SK-N-MC (cell line): Measurements from ENCODE around the gene STARD4.

ENCODE experiments used
- DNase-seq: peaks from one replicate; pipeline ENCODE4 v3.0.0-alpha.2; 2011; ENCODE audit warnings: low read depth, low spot score
- H3K27ac ChIP-seq: fragments of 200-600 bp; sonication (generic); 2 replicates; pipeline ENCODE4 v1.5.1; 2016; ENCODE audit warnings: mixed run types
- H3K36me3 ChIP-seq: fragments of 200-600 bp; sonication (generic); 2 replicates; pipeline ENCODE4 v1.6.1; 2017; ENCODE audit warnings: antibody characterized with exemption, low read length, mixed read lengths; ENCODE audit not compliant: insufficient read depth
- H3K4me3 ChIP-seq: fragments of 200-600 bp; sonication (generic); 2 replicates; pipeline ENCODE4 v1.5.1; 2016
- H3K9ac ChIP-seq: fragments of 200-600 bp; sonication (generic); 2 replicates; pipeline ENCODE4 v1.8.0; 2017; ENCODE audit warnings: mixed run types, mixed read lengths; ENCODE audit not compliant: insufficient read length
- H3K9me3 ChIP-seq: fragments of 200-600 bp; sonication (generic); 2 replicates; pipeline ENCODE4 v1.6.1; 2017; ENCODE audit warnings: low read depth, mild to moderate bottlenecking, antibody characterized with exemption, low read length, moderate library complexity, mixed read lengths
- EZH2 ChIP-seq: fragments of 200-600 bp; sonication (generic); IDR thresholded peaks from one replicate; pipeline ENCODE4 v1.6.1; 2017; ENCODE audit warnings: antibody characterized with exemption
- FOXP2 ChIP-seq: optimal IDR thresholded peaks from 2 replicates; pipeline ENCODE3; 2011; ENCODE audit warnings: mild to moderate bottlenecking, moderate library complexity; ENCODE audit not compliant: insufficient read depth; ENCODE audit errors: extremely low read length, control extremely low read depth
- POLR2AphosphoS5 ChIP-seq: IDR thresholded peaks from 2 replicates; pipeline ENCODE4 v1.6.1; 2012; ENCODE audit warnings: mild to moderate bottlenecking, low read depth, low read length, borderline replicate concordance

Gene STARD4

DNA sequence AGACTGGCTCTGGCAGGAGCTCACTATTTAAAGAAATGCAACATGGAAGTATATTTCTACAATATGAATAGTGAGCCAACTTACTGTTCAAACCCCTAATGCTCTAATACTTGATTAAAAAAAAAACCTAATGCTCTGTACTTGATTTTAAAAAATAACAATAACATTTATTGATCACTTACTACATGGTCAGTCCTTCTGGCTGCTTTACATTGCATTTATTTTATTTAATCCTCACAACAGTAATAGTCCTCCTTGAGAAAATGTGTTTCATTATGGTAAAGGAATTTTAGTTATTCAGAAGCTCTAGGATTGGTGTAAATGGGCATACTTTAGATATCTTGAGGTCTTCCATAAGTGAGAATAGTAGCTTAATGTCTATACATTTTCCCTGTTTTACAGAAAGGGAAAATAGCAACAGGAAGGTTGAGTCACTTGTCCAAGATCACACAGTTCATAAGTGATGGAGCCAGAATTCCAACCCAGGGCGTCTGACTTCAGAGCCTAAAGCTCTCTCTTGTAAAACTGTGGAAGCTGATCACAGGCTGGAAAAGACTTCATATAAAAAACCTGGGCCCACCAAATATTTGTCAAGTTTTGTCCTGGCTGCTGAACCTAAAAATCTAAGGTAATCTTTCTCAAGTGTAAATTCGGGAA, 1.0 kb downstream of the STARD4 start:
- no peak for TF ChIP-seq POLR2AphosphoS5
- no peak for TF ChIP-seq FOXP2
- no peak for TF ChIP-seq EZH2
- Histone ChIP-seq H3K9ac (peak overlapping the region; percentile 82), H3K36me3 (no peaks in the 10 kb centered on the region), H3K9me3 (no peaks in the 10 kb centered on the region), H3K27ac (no peak overlapping the region), H3K4me3 (peak overlapping the region; percentile 97)
- DNase-seq: no peak

DNA sequence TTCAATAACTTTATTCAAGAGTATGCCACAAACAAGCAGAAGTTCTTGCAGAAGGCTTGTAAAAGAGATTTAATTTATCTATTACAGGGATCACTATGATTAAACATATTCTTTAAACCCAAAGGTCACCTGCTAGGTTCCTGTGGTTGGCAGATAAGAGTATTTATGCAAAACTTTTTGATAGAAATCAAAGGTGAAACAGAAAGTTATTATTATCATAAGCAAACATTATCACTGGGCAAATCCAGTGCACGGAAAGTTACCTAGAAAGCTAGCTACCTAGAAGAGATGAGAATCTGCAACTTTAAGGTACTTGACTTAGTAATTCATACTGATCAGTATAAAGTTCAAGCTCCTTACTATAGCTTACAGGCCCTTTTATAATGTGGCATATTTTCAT, 3.2 kb downstream of the STARD4 start:
- TF ChIP-seq POLR2AphosphoS5 (no peak), FOXP2 (no peak), EZH2 (no peak)
- H3K9me3 ChIP-seq: no peaks in the 10 kb centered on the region
- peaks cover 9% of the 10 kb centered on the region; the same call in 1 of the 2 replicates for H3K36me3 ChIP-seq
- no peak for DNase-seq
- no peak overlapping the region for H3K27ac ChIP-seq
- no peak overlapping the region for H3K4me3 ChIP-seq
- H3K9ac ChIP-seq: no peak overlapping the region

DNA sequence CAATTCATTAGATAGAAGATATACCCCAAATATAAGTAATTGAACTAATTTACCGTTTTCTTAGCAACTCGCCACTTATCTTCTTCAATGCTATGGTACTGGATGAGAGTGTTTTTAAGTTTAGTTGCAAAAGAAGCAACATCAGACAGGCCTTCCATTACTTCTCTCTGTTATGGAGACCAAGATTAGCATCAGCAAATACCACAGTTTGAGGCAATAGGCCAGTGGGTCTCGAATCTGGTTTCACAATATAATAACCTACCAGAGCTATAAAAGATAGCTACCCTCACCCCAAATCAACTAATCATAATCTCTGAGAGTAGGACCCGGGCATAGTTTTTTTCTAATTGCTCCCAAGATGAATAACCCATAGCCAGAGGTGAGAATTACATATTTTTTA, 5.1 kb downstream of the STARD4 start:
- TF ChIP-seq EZH2 (no peak), FOXP2 (no peak), POLR2AphosphoS5 (no peak)
- H3K4me3 ChIP-seq: no peak overlapping the region
- peaks cover 9% of the 10 kb centered on the region; the same call in 1 of the 2 replicates for H3K36me3 ChIP-seq
- DNase-seq: no peak
- no peak overlapping the region for H3K27ac ChIP-seq
- no peak overlapping the region for H3K9ac ChIP-seq
- H3K9me3 ChIP-seq: no peaks in the 10 kb centered on the region

DNA sequence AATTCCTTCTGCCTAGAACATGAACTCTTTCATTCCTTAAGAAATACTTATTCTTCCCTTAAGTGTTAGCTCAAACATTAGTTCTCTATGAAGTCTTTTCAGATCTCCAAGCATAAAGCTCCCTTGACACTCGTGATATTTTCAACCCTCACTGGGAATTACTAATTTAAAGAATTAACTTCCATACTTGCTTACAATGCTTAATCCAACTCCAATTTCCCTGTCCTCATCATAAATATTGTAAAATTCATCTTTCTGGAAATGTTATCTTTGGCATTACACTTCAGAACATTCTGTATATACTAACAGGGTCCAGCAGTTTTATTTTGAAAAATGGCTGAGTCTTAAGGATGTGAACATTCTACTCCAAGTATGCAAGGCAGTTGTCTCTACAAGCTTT, 7.2 kb downstream of the STARD4 start:
- no peaks in the 10 kb centered on the region for H3K9me3 ChIP-seq
- H3K4me3 ChIP-seq: no peak overlapping the region
- no peak overlapping the region for H3K9ac ChIP-seq
- no peak for DNase-seq
- TF ChIP-seq FOXP2 (no peak), POLR2AphosphoS5 (no peak), EZH2 (no peak)
- no peak overlapping the region for H3K27ac ChIP-seq
- H3K36me3 ChIP-seq: peaks cover 21% of the 10 kb centered on the region

DNA sequence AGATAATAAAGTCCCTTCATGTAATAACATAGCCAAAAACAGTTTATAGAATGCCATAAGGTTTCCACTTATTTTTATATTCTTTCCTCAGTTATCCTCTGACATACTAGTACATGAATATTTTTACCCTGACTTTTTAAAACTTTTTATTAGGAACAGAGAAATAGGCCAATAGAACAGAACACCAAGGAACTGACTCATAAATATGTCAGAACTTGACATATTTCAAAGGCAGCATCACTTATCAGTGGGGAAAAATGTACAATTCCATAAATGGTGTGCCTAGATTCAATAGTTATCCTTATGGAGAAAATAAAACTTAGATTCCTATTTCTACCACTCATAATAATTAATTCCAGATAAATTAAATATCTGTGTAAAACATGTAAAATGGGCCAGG, 9.4 kb downstream of the STARD4 start:
- Histone ChIP-seq H3K9me3 (no peaks in the 10 kb centered on the region), H3K9ac (no peak overlapping the region), H3K27ac (no peak overlapping the region), H3K36me3 (peaks cover 41% of the 10 kb centered on the region), H3K4me3 (no peak overlapping the region)
- no peak for TF ChIP-seq FOXP2
- DNase-seq: no peak

DNA sequence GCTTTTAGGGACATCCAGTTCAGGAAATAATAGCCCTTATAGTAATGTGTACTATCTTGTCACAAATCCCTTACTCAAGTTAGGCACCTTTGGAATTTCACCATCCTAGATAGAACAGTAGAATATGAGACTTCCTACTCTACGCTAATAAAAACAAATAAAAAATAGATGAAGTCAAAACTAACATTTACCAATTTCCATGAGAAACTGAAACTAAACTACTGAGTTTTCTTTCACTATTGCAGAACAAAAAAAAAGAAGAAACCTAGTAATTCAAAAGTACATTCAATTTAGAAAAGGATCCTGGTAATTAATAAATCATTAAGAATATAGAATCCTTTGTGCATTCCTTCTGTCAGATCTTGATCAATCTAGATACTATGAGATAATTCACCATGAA, 14.0 kb downstream of the STARD4 start:
- no peak for TF ChIP-seq FOXP2
- TF ChIP-seq POLR2AphosphoS5: no peak
- no peak for TF ChIP-seq EZH2
- H3K27ac ChIP-seq: no peak overlapping the region
- peaks cover 41% of the 10 kb centered on the region for H3K36me3 ChIP-seq

DNA sequence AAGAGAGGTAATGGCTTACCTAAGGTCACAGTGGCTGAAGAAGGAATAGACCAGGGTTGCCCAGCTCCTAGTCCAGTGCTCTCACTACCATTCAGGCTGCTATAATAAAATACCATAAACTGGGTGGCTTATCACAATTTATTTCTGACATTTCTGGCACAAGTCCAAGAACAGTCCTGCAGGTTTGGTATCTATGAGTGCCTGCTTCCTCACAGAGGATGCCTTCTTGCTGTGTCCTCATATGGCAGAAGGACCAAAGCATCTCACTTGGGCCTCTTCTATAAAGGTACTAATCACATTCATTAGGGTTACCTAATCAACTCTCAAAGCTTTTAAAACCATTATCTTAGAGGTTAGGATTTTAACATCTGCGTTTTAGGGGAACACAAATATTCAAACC, 17.2 kb downstream of the STARD4 start:
- H3K9ac ChIP-seq: no peak overlapping the region
- H3K27ac ChIP-seq: no peak overlapping the region
- H3K36me3 ChIP-seq: peaks cover 29% of the 10 kb centered on the region
- DNase-seq: no peak
- no peak for TF ChIP-seq POLR2AphosphoS5
- no peak for TF ChIP-seq EZH2
- TF ChIP-seq FOXP2: no peak
- no peaks in the 10 kb centered on the region for H3K9me3 ChIP-seq
- H3K4me3 ChIP-seq: no peak overlapping the region

More for the DNA sequence above, 14.0 kb downstream of the STARD4 start:
- no peak for DNase-seq
- Histone ChIP-seq H3K9ac (no peak overlapping the region), H3K4me3 (no peak overlapping the region), H3K9me3 (no peaks in the 10 kb centered on the region)

DNA sequence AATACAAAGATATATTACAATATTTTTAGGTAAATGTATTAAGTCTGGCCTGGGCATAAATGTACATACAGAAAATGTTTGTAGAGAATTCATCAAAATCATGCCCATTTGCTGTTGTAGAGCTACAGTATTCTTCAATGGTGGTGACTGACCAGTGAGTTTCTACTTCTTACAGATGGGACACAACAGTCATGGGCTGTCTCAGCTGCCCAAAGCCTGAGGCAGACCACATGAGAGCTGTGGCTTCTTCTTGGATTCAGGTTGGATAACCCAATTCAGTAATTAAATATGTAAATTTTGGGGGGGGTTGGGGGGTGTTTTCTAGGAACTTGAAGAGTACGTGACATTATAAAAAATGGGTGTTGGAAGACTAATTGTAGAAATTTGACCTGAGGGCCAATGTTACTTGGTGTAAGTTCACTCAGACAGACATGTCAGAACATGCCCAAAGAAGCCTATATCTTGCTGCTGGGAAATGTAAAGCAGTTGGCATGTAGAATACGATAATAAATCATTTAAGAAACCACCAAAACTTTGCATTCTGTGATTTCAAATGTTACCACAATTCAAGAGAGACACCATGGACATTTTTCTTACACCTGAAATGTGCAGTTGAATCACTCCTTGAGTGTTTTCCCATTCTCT, 17.9 kb downstream of the STARD4 start:
- peaks cover 24% of the 10 kb centered on the region for H3K36me3 ChIP-seq
- H3K4me3 ChIP-seq: no peak overlapping the region
- H3K9ac ChIP-seq: no peak overlapping the region
- H3K27ac ChIP-seq: no peak overlapping the region
- H3K9me3 ChIP-seq: no peaks in the 10 kb centered on the region
- TF ChIP-seq POLR2AphosphoS5 (no peak), EZH2 (no peak), FOXP2 (no peak)
- DNase-seq: no peak
